ENCODE data around the gene OSBPL5.

Gene OSBPL5

DNA sequence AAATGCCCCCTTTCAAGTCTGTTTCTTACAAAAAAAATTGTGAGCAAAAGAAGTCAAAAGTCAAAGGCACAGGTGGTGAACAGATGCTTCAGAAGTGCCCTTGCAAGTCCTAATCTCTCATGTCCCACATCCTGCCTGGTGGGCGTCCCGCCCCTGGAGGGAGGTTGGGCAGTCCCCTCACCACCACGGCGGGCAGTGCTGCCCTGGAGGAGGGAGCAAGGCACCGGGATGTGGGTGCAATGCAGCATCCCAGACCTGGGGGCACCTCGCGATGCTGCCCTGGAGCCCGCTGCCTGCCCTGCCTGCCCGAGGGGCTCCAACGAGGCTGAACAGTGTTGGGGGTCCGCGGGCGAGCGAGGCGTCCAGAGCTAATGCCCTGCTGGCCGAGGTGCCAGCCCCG, 37.6 kb upstream of the OSBPL5 start:
- Histone ChIP-seq H3K4me3 (ENCODE audit: low read length) (no peak overlapping the region), H3K36me3 (ENCODE audit: insufficient read depth, low read length) (no peaks in the 10 kb centered on the region), H3K4me1 (ENCODE audit: insufficient read depth, low read length) (no peaks in the 10 kb centered on the region), H3K9me3 (ENCODE audit: low read length) (no peaks in the 10 kb centered on the region), H3K27me3 (ENCODE audit: insufficient read depth, low read length) (peaks cover 56% of the 10 kb centered on the region), H2AFZ (ENCODE audit: low read depth, low read length) (no peak overlapping the region)

DNA sequence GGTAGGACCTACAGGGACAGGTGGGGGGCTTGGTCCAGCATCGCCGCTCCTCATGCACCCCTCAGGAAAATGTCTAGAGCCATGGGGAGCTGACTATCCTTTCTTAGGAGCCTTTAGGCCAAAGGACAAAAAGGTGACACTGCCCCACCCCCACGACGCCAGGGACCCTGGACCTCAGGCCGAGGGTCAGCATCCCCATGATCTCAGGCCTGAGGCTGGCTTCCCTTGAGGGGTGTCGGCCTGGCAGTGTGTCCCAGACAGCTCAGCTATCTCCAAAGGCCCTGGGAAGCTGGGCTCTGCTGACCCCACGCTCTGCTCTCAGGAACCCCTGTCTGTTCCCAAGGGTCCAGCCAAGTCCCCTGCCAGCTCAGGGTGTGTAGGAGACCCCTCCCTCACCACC, 37.2 kb upstream of the OSBPL5 start:
- Histone ChIP-seq H3K36me3 (ENCODE audit: insufficient read depth, low read length) (no peaks in the 10 kb centered on the region), H3K9me3 (ENCODE audit: low read length) (no peaks in the 10 kb centered on the region), H3K27me3 (ENCODE audit: insufficient read depth, low read length) (peaks cover 60% of the 10 kb centered on the region), H3K4me3 (ENCODE audit: low read length) (no peak overlapping the region), H3K4me1 (ENCODE audit: insufficient read depth, low read length) (no peaks in the 10 kb centered on the region), H2AFZ (ENCODE audit: low read depth, low read length) (no peak overlapping the region)

DNA sequence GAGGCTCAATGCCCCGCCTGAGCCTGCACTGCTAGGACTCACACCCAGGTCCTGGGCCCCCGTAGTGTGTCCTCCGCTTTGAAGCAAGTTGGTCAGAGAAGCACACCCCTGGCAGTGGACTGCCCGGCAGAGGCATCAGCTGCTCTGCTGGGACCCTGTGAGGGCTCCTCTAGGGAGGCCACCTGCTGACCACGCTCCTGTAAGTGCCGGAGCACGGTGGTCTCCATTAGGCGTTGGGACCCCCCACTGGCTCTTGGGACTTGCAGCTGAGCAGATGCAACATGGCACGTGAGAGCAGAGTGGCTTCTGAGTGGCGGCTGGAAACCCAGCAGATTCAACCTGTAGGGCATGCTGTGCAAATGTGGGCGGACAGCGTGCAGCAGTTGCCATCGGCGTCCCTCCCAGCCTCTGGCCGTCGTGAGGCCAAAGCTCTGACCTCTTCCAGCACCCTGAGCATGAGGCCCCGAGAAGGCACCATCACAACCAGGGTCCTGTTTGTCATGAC, 36.6 kb upstream of the OSBPL5 start:
- Histone ChIP-seq H3K4me1 (ENCODE audit: insufficient read depth, low read length) (no peaks in the 10 kb centered on the region), H3K27me3 (ENCODE audit: insufficient read depth, low read length) (peaks cover 66% of the 10 kb centered on the region)

DNA sequence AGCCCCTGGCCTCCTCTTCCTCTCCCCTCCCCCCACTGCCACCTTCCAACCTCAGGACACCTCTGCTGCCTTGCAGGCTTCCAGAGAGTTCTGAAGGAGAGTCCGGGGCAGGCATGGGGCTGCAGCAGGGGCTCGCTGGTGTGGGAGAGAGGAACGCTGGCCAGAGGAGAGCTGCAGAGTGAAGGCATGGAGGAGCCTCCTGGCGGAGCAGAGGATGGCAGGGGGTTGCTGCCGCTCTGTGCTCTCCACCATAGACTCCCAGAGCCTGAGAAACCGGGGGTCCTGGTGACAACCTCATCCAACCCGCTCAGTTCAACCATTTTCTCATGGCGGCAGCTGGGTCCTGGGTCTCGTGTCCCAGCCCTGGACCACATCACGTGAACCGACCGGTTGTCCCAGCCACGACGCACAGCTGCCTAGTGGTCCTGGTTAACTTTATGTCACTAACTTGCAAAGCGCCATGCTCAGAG, 36.0 kb upstream of the OSBPL5 start:
- Histone ChIP-seq H3K4me3 (ENCODE audit: low read length) (no peak overlapping the region), H3K36me3 (ENCODE audit: insufficient read depth, low read length) (no peaks in the 10 kb centered on the region), H3K9me3 (ENCODE audit: low read length) (no peaks in the 10 kb centered on the region), H3K27me3 (ENCODE audit: insufficient read depth, low read length) (peaks cover 68% of the 10 kb centered on the region), H2AFZ (ENCODE audit: low read depth, low read length) (no peak overlapping the region), H3K4me1 (ENCODE audit: insufficient read depth, low read length) (no peaks in the 10 kb centered on the region)

More for the DNA sequence above, 36.6 kb upstream of the OSBPL5 start:
- H2AFZ ChIP-seq (ENCODE audit: low read depth, low read length): no peak overlapping the region
- no peak overlapping the region for H3K4me3 ChIP-seq (ENCODE audit: low read length)
- no peaks in the 10 kb centered on the region for H3K9me3 ChIP-seq (ENCODE audit: low read length)
- no peaks in the 10 kb centered on the region for H3K36me3 ChIP-seq (ENCODE audit: insufficient read depth, low read length)

DNA sequence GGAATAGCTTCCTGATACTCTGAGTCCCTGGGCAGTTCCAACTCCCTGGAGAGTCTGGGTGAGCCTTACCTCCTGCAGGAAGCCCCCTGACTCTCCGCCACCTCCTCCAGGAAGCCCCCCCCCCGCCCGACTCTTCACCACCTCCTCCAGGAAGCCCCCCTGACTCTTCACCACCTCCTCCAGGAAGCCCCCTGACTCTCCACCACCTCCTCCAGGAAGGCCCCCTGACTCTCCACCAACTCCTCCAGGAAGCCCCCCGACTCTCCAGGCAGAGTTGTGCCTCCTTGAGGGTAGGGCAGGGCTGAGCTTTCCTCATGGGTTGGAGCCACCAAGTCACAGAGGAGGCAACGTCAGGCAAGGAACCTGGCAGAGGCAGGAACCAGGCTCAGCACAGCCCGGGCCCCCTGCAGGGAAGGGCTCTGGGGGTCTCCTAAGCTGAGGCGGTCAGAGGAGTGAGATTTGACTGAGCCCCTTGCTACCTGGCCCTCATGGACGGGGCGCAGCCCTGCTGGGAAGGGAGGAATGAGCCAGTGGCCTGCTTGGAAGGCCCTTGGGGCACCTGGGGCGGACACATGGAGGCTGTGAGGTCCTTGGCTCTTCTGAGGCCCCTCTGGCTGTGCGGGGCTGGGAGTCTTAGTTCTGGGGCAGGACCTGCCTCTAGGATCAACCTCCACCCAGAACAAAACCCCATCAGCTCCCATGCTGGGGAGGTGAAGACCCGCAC, 35.4 kb upstream of the OSBPL5 start:
- H3K27me3 ChIP-seq (ENCODE audit: insufficient read depth, low read length): peaks cover 66% of the 10 kb centered on the region
- no peak overlapping the region for H3K4me3 ChIP-seq (ENCODE audit: low read length)
- no peaks in the 10 kb centered on the region for H3K36me3 ChIP-seq (ENCODE audit: insufficient read depth, low read length)
- no peaks in the 10 kb centered on the region for H3K4me1 ChIP-seq (ENCODE audit: insufficient read depth, low read length)
- H2AFZ ChIP-seq (ENCODE audit: low read depth, low read length): no peak overlapping the region
- H3K9me3 ChIP-seq (ENCODE audit: low read length): no peaks in the 10 kb centered on the region

DNA sequence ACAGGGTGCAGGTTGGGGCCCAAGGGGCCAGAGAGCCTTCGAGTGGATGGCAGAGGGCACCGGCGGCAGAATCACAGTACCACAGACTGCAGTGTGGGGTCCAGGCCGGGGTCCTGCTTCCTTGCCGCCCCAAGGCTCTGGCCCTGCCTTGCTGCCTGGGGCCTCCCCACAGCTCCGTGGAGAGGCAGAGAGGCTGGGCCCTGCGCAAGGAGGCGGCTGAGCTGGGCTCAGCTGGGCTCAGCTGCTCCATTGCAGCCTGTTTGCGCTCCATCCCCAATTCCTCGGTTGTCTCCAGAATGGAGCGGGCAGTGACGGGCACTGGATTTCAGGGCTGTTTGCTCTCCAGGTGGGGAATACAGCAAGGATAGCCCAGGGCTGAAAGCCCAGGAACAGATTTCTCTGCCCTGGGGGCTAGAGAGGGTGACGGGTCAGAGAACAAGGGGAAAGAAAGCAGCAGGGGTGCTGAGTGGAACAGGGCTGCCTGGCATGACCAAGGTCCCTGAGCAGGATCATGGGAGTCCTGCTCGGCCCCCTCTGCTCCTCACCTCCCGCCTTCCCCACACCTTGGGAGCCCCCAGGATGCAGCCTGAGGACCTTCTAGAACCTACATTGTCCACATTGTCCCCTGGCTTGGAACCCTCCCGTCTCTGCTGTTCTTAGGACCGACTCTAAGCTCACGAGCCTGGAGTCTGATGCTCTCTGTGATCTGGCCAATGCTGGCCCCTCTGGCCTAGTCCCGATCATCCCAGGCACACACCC, 34.6 kb upstream of the OSBPL5 start:
- Histone ChIP-seq H3K4me3 (ENCODE audit: low read length) (no peak overlapping the region), H3K9me3 (ENCODE audit: low read length) (no peaks in the 10 kb centered on the region), H3K4me1 (ENCODE audit: insufficient read depth, low read length) (no peaks in the 10 kb centered on the region), H2AFZ (ENCODE audit: low read depth, low read length) (no peak overlapping the region), H3K36me3 (ENCODE audit: insufficient read depth, low read length) (no peaks in the 10 kb centered on the region), H3K27me3 (ENCODE audit: insufficient read depth, low read length) (peaks cover 58% of the 10 kb centered on the region)

DNA sequence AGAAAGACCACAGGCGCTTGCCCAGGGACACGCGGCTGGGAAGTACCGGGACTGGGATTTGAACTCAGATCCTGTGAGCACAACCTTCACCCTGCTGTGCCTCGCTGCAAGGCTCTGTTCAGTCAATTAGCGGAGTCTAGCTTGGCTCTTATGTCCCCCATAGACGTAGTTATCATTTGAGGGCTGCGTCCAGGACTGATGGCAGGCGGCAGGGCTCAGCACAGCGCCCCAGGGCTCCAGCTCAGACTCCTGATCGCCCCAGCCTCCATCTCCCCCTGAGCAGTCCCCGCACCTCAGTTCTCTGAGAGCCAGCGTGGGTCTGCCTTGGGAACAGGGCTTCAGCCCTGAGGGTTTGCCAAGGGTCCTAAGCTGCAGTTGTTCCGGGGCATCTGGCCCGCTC, 33.7 kb upstream of the OSBPL5 start:
- H3K4me3 ChIP-seq (ENCODE audit: low read length): no peak overlapping the region
- H3K4me1 ChIP-seq (ENCODE audit: insufficient read depth, low read length): no peaks in the 10 kb centered on the region
- no peaks in the 10 kb centered on the region for H3K9me3 ChIP-seq (ENCODE audit: low read length)
- H3K36me3 ChIP-seq (ENCODE audit: insufficient read depth, low read length): no peaks in the 10 kb centered on the region
- no peak overlapping the region for H2AFZ ChIP-seq (ENCODE audit: low read depth, low read length)
- H3K27me3 ChIP-seq (ENCODE audit: insufficient read depth, low read length): peaks cover 50% of the 10 kb centered on the region

DNA sequence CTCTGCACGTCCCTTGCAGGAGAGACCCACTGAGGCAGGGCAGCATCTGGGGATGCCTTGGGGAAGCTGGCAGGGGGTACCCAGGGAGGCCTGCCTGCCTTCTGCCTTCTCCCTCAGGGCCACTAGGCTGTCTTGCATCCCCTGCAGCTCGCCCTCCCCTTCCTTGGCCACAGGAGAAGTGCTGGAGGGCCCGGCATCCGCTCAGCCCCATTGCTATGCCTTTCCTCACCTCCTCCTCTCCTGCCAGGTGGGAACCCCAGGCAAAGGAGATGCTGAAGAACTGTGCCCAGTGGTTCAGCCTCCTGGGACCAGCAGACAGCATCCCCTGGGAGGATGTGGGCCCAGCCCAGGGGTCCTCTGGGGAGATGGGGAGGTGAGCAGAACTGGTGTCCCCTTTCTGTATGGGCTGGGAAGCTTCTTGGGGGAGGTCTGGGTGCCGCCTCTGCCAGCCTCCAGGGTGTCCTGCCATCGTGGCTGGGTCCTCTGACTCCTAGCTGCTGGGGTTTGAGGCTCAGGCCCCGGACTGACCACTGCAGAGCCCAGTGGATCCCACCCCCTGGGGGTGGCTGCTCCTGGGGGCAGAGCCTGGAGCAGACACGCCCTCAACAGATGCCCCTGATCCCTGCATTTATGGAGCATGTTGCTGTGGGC, 32.9 kb upstream of the OSBPL5 start:
- Histone ChIP-seq H3K4me1 (ENCODE audit: insufficient read depth, low read length) (no peaks in the 10 kb centered on the region), H3K36me3 (ENCODE audit: insufficient read depth, low read length) (no peaks in the 10 kb centered on the region), H3K9me3 (ENCODE audit: low read length) (no peaks in the 10 kb centered on the region), H3K4me3 (ENCODE audit: low read length) (no peak overlapping the region), H2AFZ (ENCODE audit: low read depth, low read length) (no peak overlapping the region), H3K27me3 (ENCODE audit: insufficient read depth, low read length) (peaks cover 43% of the 10 kb centered on the region)

DNA sequence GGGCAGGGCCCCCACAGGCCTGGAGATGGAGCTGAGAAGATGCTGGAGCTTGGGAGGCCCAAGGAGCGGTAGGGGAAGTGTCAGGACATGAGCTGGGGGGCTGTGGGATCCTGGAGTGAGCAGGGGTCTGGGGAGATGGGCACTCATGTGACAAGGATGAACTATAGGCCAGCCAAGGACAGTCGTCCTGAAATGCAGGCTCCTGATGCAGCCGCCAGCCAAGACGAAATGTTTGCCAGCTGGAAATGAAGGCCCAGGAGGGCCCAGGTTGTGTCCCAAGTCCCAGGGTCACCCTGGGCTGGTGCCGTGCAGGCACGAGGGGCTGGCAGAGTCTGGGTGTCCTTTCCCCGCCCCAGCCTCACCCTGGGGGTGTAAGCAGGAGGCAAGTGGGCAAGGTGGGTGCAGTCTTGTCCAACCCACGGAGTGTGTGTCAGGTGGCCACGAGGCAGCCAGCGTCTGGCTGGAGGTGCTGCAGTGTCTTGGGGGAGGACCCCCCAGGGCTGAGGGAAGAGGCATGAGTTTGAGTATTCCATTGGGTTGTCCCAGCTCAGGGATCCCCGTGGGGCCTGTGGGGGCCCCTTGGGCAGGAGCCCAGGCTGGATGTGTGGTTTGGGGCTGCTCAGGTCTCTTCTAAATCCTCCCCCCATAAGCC, 32.1 kb upstream of the OSBPL5 start:
- no peak overlapping the region for H2AFZ ChIP-seq (ENCODE audit: low read depth, low read length)
- no peaks in the 10 kb centered on the region for H3K9me3 ChIP-seq (ENCODE audit: low read length)
- H3K4me3 ChIP-seq (ENCODE audit: low read length): no peak overlapping the region
- peaks cover 35% of the 10 kb centered on the region for H3K27me3 ChIP-seq (ENCODE audit: insufficient read depth, low read length)
- no peaks in the 10 kb centered on the region for H3K36me3 ChIP-seq (ENCODE audit: insufficient read depth, low read length)
- H3K4me1 ChIP-seq (ENCODE audit: insufficient read depth, low read length): no peaks in the 10 kb centered on the region

DNA sequence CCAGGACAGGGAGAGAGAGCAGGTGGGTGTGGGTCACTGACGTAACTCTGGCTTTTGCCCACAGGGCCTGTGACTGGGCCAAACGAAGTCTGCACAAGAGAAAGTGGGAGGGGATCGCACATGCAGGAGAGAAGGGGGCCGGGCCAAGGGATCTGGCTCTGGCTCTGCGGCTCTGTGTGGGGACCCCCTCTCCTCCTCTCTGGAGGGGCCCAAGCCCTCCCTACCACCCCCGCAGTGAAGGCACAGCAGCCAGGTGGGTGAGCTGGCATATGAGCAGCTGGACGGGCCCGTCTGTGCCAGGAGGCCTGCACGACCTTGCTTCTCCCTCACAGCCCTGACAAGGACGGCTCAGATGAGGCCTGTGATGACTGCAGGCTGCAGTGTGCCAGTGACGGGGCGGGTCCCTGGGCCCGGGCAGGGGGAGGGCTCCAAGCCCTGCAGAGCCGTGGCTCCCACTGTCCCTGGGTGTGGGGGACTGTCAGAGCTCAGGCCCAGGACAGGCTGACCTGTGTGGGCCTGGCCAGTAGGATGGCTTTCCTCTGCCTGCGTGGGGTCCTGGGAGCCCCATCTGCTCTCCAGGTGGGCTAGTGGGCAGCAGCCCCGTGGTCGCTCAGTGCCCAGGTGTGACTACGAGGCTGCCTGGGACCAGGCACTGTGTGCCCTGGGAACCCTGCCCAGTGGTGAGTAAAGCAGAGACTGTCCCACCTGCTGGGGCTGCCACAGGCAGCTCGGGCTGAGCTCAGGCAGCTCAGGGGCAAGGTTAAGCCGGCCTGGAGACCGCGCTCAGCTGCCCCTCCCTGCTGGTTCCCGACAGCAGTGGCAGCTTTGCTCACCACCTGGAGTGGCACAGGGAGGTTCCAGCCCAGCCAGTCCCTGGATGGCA, 31.3 kb upstream of the OSBPL5 start:
- Histone ChIP-seq H2AFZ (ENCODE audit: low read depth, low read length) (no peak overlapping the region), H3K4me1 (ENCODE audit: insufficient read depth, low read length) (no peaks in the 10 kb centered on the region), H3K36me3 (ENCODE audit: insufficient read depth, low read length) (no peaks in the 10 kb centered on the region), H3K27me3 (ENCODE audit: insufficient read depth, low read length) (peaks cover 27% of the 10 kb centered on the region), H3K4me3 (ENCODE audit: low read length) (no peak overlapping the region), H3K9me3 (ENCODE audit: low read length) (no peaks in the 10 kb centered on the region)

DNA sequence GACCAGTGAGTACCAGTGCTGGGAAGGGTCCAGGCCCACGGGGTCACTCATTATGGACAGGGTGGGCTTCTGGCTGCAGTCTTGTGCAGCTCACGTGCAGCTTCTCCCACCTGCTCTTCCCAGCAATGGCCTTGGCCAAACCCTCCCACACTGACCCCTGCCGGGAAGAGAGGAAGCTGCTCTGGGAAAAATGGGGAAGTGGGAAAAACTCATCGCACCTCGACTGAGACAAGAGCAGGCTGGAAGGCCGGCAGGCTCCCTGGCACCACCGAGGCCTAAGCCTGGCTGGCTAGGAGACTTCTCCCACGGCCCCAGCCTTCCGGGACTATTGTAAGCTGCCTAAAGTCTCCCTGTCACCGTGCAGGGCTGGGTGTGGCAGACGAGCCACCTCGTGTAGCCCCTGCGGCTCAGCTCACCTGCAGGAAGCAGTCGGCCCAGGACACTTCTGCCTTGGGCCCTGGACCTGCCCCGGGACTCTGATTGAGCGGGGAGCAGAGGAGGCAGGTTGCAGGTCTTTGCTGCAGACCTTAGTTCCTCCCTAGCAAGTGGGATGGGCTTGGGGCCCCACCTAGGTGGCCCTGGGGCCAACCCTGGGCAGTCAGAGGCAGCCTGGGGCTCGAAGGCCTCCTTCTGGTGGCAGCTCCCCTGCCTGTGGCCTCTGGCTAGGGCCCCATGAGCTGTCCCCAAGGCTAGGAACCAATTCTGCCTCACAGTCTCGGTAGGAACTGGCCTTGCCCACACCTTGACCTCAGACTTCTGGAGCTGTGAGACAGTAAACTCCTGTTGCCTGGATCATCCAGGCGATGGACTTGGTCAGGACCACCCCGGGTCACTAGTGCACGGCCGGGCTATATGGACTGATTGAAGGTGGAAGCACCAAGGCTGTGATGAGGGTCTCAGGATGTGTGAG, 30.4 kb upstream of the OSBPL5 start:
- Histone ChIP-seq H3K27me3 (ENCODE audit: insufficient read depth, low read length) (peaks cover 19% of the 10 kb centered on the region), H3K9me3 (ENCODE audit: low read length) (no peaks in the 10 kb centered on the region), H3K36me3 (ENCODE audit: insufficient read depth, low read length) (no peaks in the 10 kb centered on the region), H2AFZ (ENCODE audit: low read depth, low read length) (no peak overlapping the region), H3K4me1 (ENCODE audit: insufficient read depth, low read length) (no peaks in the 10 kb centered on the region), H3K4me3 (ENCODE audit: low read length) (no peak overlapping the region)
